ENCODE measurements around the gene TSR3.

DNA sequence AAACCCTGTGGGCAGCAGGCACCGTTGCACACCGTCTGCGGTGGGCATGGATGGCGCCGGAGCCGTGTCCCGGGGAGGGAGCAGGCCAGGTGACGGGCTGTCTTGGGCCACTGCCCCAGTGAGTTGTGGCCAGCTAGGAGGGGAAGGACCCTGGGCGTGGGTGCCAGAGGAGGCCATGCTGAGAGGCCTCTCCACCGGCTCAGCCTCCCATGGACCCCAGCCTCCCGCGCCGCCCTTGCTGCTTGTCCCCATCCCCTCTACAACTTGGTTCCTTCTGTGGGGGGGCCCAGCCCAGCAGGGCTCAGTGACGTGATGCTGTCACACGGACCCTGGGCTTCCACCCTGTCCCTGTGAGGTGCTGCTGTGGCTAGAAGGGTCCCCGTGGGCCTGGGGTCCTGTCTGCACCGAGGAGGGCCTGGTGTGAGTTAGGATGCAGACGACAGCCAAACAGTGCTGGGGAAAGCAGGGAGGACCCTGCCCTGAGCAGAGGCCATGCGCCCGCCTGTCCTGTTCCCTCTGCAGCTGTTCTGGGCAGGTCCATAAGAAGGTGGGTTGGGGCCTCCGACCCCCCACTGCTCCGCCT, 30.9 kb downstream of the TSR3 start:
- TF ChIP-seq POLR2A (IDR thresholded peaks at IDR 0.05) (no peak), CTCF (IDR thresholded peaks at IDR 0.05) (no peak)
